Measurements from ENCODE around the gene RIN1. TPM values are rescaled to one million over a fixed set of nuclear protein-coding genes. Genes with fewer than 3 reads are reported as not detected.
A peak's percentile ranks its signal among the peaks of the same experiment; 100 is the strongest.

RIN1 gene
- total RNA-seq, 1 experiment from 2014 or later = 5.4 TPM

- no CpG with 5 or more reads among the region's 2 CpGs for WGBS (ENCODE audit: extremely low coverage, insufficient read length, low lambda C conversion rate)
- no peak overlapping the region for H2BK15ac ChIP-seq (ENCODE audit: low read depth, low read length)
- Mint-ChIP-seq H3K27ac (no peak overlapping the region), H3K27me3 (ENCODE audit: low read depth) (peaks cover 4% of the 10 kb centered on the region), H3K36me3 (ENCODE audit: insufficient read depth in 1 of 3, low read depth in 3 of 3) (peaks cover 5 to 20% (median 19%) of the 10 kb centered on the region in 3 experiments), H3K9me3 (peaks cover 0 to 3% of the 10 kb centered on the region in 2 experiments; a peak in 4 of 5 replicates), H3K4me1 (peaks cover 17 to 22% of the 10 kb centered on the region in 2 experiments), H3K4me3 (peak overlapping the region in 1 of 2 experiments; percentile 95; a peak in 3 of 5 replicates)
- no peak overlapping the region for H3K23ac ChIP-seq (ENCODE audit: insufficient read length, low read depth, low read length)
- peaks cover 3% of the 10 kb centered on the region for H4K20me1 ChIP-seq (ENCODE audit: control insufficient read depth, insufficient read depth, insufficient read length)
- DNase-seq = no peak
- H3K4me2 ChIP-seq (ENCODE audit: insufficient read depth, insufficient read length, low read length) = no peak overlapping the region
- no peak overlapping the region for H2BK120ac ChIP-seq (ENCODE audit: low read depth, low read length, poor library complexity, severe bottlenecking)
- no peak overlapping the region for H3K9ac ChIP-seq (ENCODE audit: extremely low read depth, insufficient read length, low read length)
- H2AK5ac ChIP-seq (ENCODE audit: insufficient read length, low read length) = no peak overlapping the region
- no peak overlapping the region for H2BK12ac ChIP-seq (ENCODE audit: insufficient read length, low read depth, low read length)
- no peak overlapping the region for H2BK5ac ChIP-seq (ENCODE audit: insufficient read length, low read length)
- H3K79me1 ChIP-seq (ENCODE audit: insufficient read depth, low read depth, low read length, poor library complexity, severe bottlenecking) = no peaks in the 10 kb centered on the region
- no peak overlapping the region for H4K5ac ChIP-seq (ENCODE audit: insufficient read length, low read depth, low read length)
- H3K18ac ChIP-seq (ENCODE audit: insufficient read length, low read depth, low read length) = no peak overlapping the region
- no peak overlapping the region for H2AFZ ChIP-seq (ENCODE audit: low read length)
- no peak overlapping the region for H3K27ac ChIP-seq (ENCODE audit: insufficient read length, low read depth, low read length)
- no peaks in the 10 kb centered on the region for H3K9me3 ChIP-seq (ENCODE audit: control insufficient read depth, low read depth, low read length)
- H3K79me2 ChIP-seq (ENCODE audit: insufficient read depth, low read length) = peaks cover 2% of the 10 kb centered on the region; the same call in 1 of the 2 replicates
- H3K4ac ChIP-seq (ENCODE audit: low read depth, low read length) = no peak overlapping the region
- no peak overlapping the region for H4K8ac ChIP-seq (replicated peaks; ENCODE audit: insufficient read length, low read depth, low read length)
- H3K23me2 ChIP-seq (ENCODE audit: insufficient read length, low read depth, low read length, poor library complexity, severe bottlenecking) = peaks cover 18% of the 10 kb centered on the region
- no peak overlapping the region for H4K91ac ChIP-seq (ENCODE audit: insufficient read length, low read depth, low read length)
- no peak overlapping the region for H3T11ph ChIP-seq (ENCODE audit: low read length)
- TF ChIP-seq CTCF (conservative IDR thresholded peaks at IDR 0.05) = no peak
- H2BK20ac ChIP-seq (ENCODE audit: low read depth, low read length, poor library complexity, severe bottlenecking) = no peak overlapping the region
- no peaks in the 10 kb centered on the region for H3K4me1 ChIP-seq (ENCODE audit: insufficient read depth, low read length)
- no peak overlapping the region for H3K56ac ChIP-seq (ENCODE audit: insufficient read length, low read depth, low read length)
- H3K27me3 ChIP-seq (ENCODE audit: insufficient read depth, low read length) = no peaks in the 10 kb centered on the region
- no peak overlapping the region for H3K14ac ChIP-seq (ENCODE audit: insufficient read depth, low read length)
Measured at GRCh38 chr11:66349084-66349386, 12.8 kb upstream of the RIN1 start.

Measured in H9 (cell line).